Muscle layer of colon (tissue), 2 donors: ENCODE measurements around the gene C2orf78.

ENCODE experiments used
- H3K27ac ChIP-seq: one replicate; pipeline ENCODE4 v1.7.0; 2013; ENCODE audit warnings: low read depth, mild to moderate bottlenecking, low read length, moderate library complexity
- H3K27me3 ChIP-seq, 2 donors: one replicate each; pipeline ENCODE4 v1.7.0; 2013; ENCODE audit warnings: low read length in 2 of 2, mild to moderate bottlenecking in 2 of 2; ENCODE audit not compliant: insufficient read depth in 2 of 2, control insufficient read depth in 1 of 2
- H3K36me3 ChIP-seq: one replicate; pipeline ENCODE4 v1.7.0; 2013; ENCODE audit warnings: mild to moderate bottlenecking, low read length; ENCODE audit not compliant: insufficient read depth
- H3K4me1 ChIP-seq: one replicate; pipeline ENCODE4 v1.7.0; 2013; ENCODE audit warnings: mild to moderate bottlenecking, low read length; ENCODE audit not compliant: insufficient read depth
- H3K4me3 ChIP-seq, 2 donors: one replicate each; pipeline ENCODE4 v1.7.0; 2013; ENCODE audit warnings: low read length in 2 of 2, low read depth in 1 of 2, mild to moderate bottlenecking in 1 of 2, moderate library complexity in 1 of 2
- H3K9ac ChIP-seq: one replicate; pipeline ENCODE4 v1.7.0; 2013; ENCODE audit warnings: low read length
- H3K9me3 ChIP-seq: one replicate; pipeline ENCODE4 v1.7.0; 2013; ENCODE audit warnings: mild to moderate bottlenecking, low read length
- donor health status: abdominal sarcoma.
- donor health status: Adenocarcinoma of cecum.

C2orf78 gene

GRCh38 chr2:73827018-73827417 lies 43.0 kb downstream of the C2orf78 start:
- H3K27me3 ChIP-seq = no peaks in the 10 kb centered on the region
- no peak overlapping the region for H3K9ac ChIP-seq
- H3K4me3 ChIP-seq = no peak overlapping the region
- H3K9me3 ChIP-seq = no peaks in the 10 kb centered on the region
- H3K27ac ChIP-seq = no peak overlapping the region
- peaks cover 38% of the 10 kb centered on the region for H3K4me1 ChIP-seq
- peaks cover 3% of the 10 kb centered on the region for H3K36me3 ChIP-seq

GRCh38 chr2:73827660-73828388 lies 43.8 kb downstream of the C2orf78 start:
- Histone ChIP-seq H3K27ac (no peak overlapping the region), H3K4me1 (peaks cover 43% of the 10 kb centered on the region), H3K36me3 (peaks cover 3% of the 10 kb centered on the region), H3K27me3 (no peaks in the 10 kb centered on the region), H3K9ac (no peak overlapping the region), H3K4me3 (peak overlapping the region in 1 of 2 donors; percentile 82), H3K9me3 (no peaks in the 10 kb centered on the region)

GRCh38 chr2:73828389-73828817 lies 44.4 kb downstream of the C2orf78 start:
- Histone ChIP-seq H3K9me3 (no peaks in the 10 kb centered on the region), H3K27me3 (no peaks in the 10 kb centered on the region), H3K36me3 (peaks cover 3% of the 10 kb centered on the region), H3K4me1 (peaks cover 48% of the 10 kb centered on the region), H3K4me3 (peak overlapping the region; percentile 66 to 82), H3K9ac (peak overlapping the region; percentile 85), H3K27ac (peak overlapping the region; percentile 93)

- Histone ChIP-seq H3K9me3 (no peaks in the 10 kb centered on the region), H3K27ac (peak within 1 kb of the TSS; percentile 93), H3K36me3 (peaks cover 3% of the 10 kb centered on the region), H3K9ac (peak within 1 kb of the TSS; percentile 85), H3K27me3 (no peaks in the 10 kb centered on the region), H3K4me1 (peaks cover 48% of the 10 kb centered on the region), H3K4me3 (peak within 1 kb of the TSS; percentile 66 to 82)
These were observed 45.0 kb downstream of the C2orf78 start, which contains the start of gene STAMBP for GRCh38 chr2:73828818-73829570. Gene STAMBP, plus strand, starts transcription at chr2:73828961. Its CDS starts 1,896 bp downstream, at chr2:73830857.

- no peaks in the 10 kb centered on the region for H3K9me3 ChIP-seq
- H3K9ac ChIP-seq = no peak overlapping the region
- no peak overlapping the region for H3K4me3 ChIP-seq
- no peaks in the 10 kb centered on the region for H3K27me3 ChIP-seq
- peaks cover 3% of the 10 kb centered on the region for H3K36me3 ChIP-seq
- H3K27ac ChIP-seq = no peak overlapping the region
- H3K4me1 ChIP-seq = peaks cover 49% of the 10 kb centered on the region
These were observed 47.0 kb downstream of the C2orf78 start for GRCh38 chr2:73830871-73831401.

GRCh38 chr2:73832930-73833329 lies 48.9 kb downstream of the C2orf78 start:
- Histone ChIP-seq H3K36me3 (peaks cover 3% of the 10 kb centered on the region), H3K4me1 (peaks cover 46% of the 10 kb centered on the region), H3K4me3 (no peak overlapping the region), H3K9me3 (no peaks in the 10 kb centered on the region), H3K9ac (no peak overlapping the region), H3K27ac (peak overlapping the region; percentile 27), H3K27me3 (no peaks in the 10 kb centered on the region)

GRCh38 chr2:73836141-73836943 lies 52.4 kb downstream of the C2orf78 start:
- Histone ChIP-seq H3K36me3 (no peaks in the 10 kb centered on the region), H3K27ac (peak overlapping the region; percentile 74), H3K4me1 (peaks cover 42% of the 10 kb centered on the region), H3K27me3 (no peaks in the 10 kb centered on the region), H3K4me3 (no peak overlapping the region), H3K9me3 (no peaks in the 10 kb centered on the region), H3K9ac (no peak overlapping the region)

- H3K27me3 ChIP-seq = no peaks in the 10 kb centered on the region
- H3K9ac ChIP-seq = no peak overlapping the region
- H3K4me3 ChIP-seq = no peak overlapping the region
- peak overlapping the region; percentile 75 for H3K27ac ChIP-seq
- peaks cover 41% of the 10 kb centered on the region for H3K4me1 ChIP-seq
- no peaks in the 10 kb centered on the region for H3K36me3 ChIP-seq
- H3K9me3 ChIP-seq = no peaks in the 10 kb centered on the region
These were observed 54.0 kb downstream of the C2orf78 start for GRCh38 chr2:73837847-73838585.

GRCh38 chr2:73838889-73839534 lies 55.0 kb downstream of the C2orf78 start:
- Histone ChIP-seq H3K4me1 (peaks cover 38% of the 10 kb centered on the region), H3K4me3 (peak overlapping the region in 1 of 2 donors; percentile 7), H3K36me3 (no peaks in the 10 kb centered on the region), H3K27ac (peak overlapping the region; percentile 75), H3K27me3 (no peaks in the 10 kb centered on the region), H3K9ac (peak overlapping the region; percentile 20), H3K9me3 (no peaks in the 10 kb centered on the region)

- Histone ChIP-seq H3K27me3 (no peaks in the 10 kb centered on the region), H3K4me1 (peaks cover 38% of the 10 kb centered on the region), H3K36me3 (no peaks in the 10 kb centered on the region), H3K9me3 (no peaks in the 10 kb centered on the region), H3K9ac (peak overlapping the region; percentile 20), H3K4me3 (no peak overlapping the region), H3K27ac (peak overlapping the region; percentile 75)
These were observed 55.8 kb downstream of the C2orf78 start for GRCh38 chr2:73839653-73840411.
